IMR-90 (cell line): ENCODE measurements around the gene GPC5. TPM values are rescaled to one million over a fixed set of nuclear protein-coding genes. Genes with fewer than 3 reads are reported as not detected.

Experiments used
- ATAC-seq: fragments of 200-7000 bp; cut with Tn5 transposase; 2 replicates; pipeline ENCODE4 v1.9.1; 2020; ENCODE audit warnings: low read depth, mild to moderate bottlenecking, moderate library complexity
- BruUV-seq: library from RNA; stranded (reverse); fragments of 400-500 nt; replicated peaks from 2 replicates; lab custom pipeline; 2021; lab: Mats Ljungman, UMichigan
- CTCF ChIA-PET: fragments of 300-600 bp; formaldehyde crosslinking; extraction: SDS; loops from one replicate; lab custom pipeline; 2021; ENCODE audit warnings: antibody characterized with exemption; lab: Yijun Ruan, JAX
- POLR2A ChIA-PET: fragments of 300-600 bp; sonication (Branson Sonifier 250); formaldehyde crosslinking; loops from one replicate; lab custom pipeline; 2022; ENCODE audit warnings: antibody characterized with exemption; ENCODE audit not compliant: unreplicated experiment; lab: Charles Lee
- DNase-seq: peaks from one replicate; pipeline ENCODE4 v3.0.0; 2013
- H2AFZ ChIP-seq: replicated peaks from 2 replicates; pipeline ENCODE3; 2013; ENCODE audit warnings: low read length, mild to moderate bottlenecking; ENCODE audit not compliant: poor library complexity
- H2AK5ac ChIP-seq: 2 replicates; pipeline ENCODE4 v1.6.1; 2013; ENCODE audit warnings: low read depth, low read length, inconsistent platforms
- H2AK9ac ChIP-seq: replicated peaks from 2 replicates; pipeline ENCODE3; 2013; ENCODE audit warnings: mild to moderate bottlenecking, low read depth, low read length, moderate library complexity; ENCODE audit not compliant: poor library complexity
- H2BK120ac ChIP-seq: 2 replicates; pipeline ENCODE4 v1.6.1; 2013; ENCODE audit warnings: low read depth, low read length, inconsistent platforms
- H2BK15ac ChIP-seq: 3 replicates; pipeline ENCODE4 v1.6.1; 2013; ENCODE audit warnings: low read depth, low read length, inconsistent platforms
- H2BK20ac ChIP-seq: 2 replicates; pipeline ENCODE4 v1.6.1; 2013; ENCODE audit warnings: low read depth, mild to moderate bottlenecking, inconsistent platforms, low read length, moderate library complexity
- H2BK5ac ChIP-seq: 2 replicates; pipeline ENCODE4 v1.6.1; 2013; ENCODE audit warnings: mild to moderate bottlenecking, low read depth, low read length, inconsistent platforms; ENCODE audit not compliant: poor library complexity, severe bottlenecking
- H3K14ac ChIP-seq: replicated peaks from 2 replicates; pipeline ENCODE4 v1.6.1; 2013; ENCODE audit warnings: low read depth, low read length, inconsistent platforms
- H3K18ac ChIP-seq: 2 replicates; pipeline ENCODE4 v1.6.1; 2013; ENCODE audit warnings: low read depth, low read length, control low read depth
- H3K23ac ChIP-seq: 2 replicates; pipeline ENCODE4 v1.6.1; 2013; ENCODE audit warnings: low read depth, low read length, inconsistent platforms
- H3K27ac ChIP-seq: 2 replicates; pipeline ENCODE4 v1.5.1; 2013; ENCODE audit warnings: mild to moderate bottlenecking, control low read depth, low read length; ENCODE audit not compliant: insufficient read depth
- H3K27me3 ChIP-seq: 2 replicates; pipeline ENCODE4 v1.6.1; 2013; ENCODE audit warnings: low read length; ENCODE audit not compliant: control insufficient read depth, insufficient read depth
- H3K36me3 ChIP-seq: 2 replicates; pipeline ENCODE4 v1.6.1; 2013; ENCODE audit warnings: low read length, mixed read lengths; ENCODE audit not compliant: control insufficient read depth, insufficient read depth
- H3K4ac ChIP-seq: 2 replicates; pipeline ENCODE4 v1.6.1; 2013; ENCODE audit warnings: low read depth, low read length, inconsistent platforms
- H3K4me1 ChIP-seq: 2 replicates; pipeline ENCODE4 v1.6.1; 2013; ENCODE audit warnings: low read length, mixed read lengths; ENCODE audit not compliant: control insufficient read depth, insufficient read depth
- H3K4me2 ChIP-seq: 2 replicates; pipeline ENCODE4 v1.6.1; 2013; ENCODE audit warnings: low read depth, mild to moderate bottlenecking, control low read depth, low read length, moderate library complexity
- H3K4me3 ChIP-seq: 2 replicates; pipeline ENCODE4 v1.5.1; 2013; ENCODE audit warnings: low read depth, mild to moderate bottlenecking, control low read depth, low read length, moderate library complexity; ENCODE audit not compliant: insufficient read depth
- H3K56ac ChIP-seq: 2 replicates; pipeline ENCODE4 v1.6.1; 2013; ENCODE audit warnings: low read length, inconsistent platforms; ENCODE audit not compliant: insufficient read depth; ENCODE audit errors: extremely low read depth
- H3K79me1 ChIP-seq, 2 experiments: 2 replicates each; pipeline ENCODE4 v1.6.1; 2013; ENCODE audit warnings: low read length in 2 of 2, inconsistent platforms in 1 of 2, low read depth in 1 of 2
- H3K9ac ChIP-seq: 2 replicates; pipeline ENCODE4 v1.6.1; 2013; ENCODE audit warnings: low read depth, low read length, control low read depth
- H3K9me1 ChIP-seq: 2 replicates; pipeline ENCODE4 v1.6.1; 2013; ENCODE audit warnings: low read length, inconsistent platforms; ENCODE audit not compliant: insufficient read depth
- H3K9me3 ChIP-seq: 2 replicates; pipeline ENCODE4 v1.6.1; 2013; ENCODE audit warnings: low read length; ENCODE audit not compliant: control insufficient read depth, insufficient read depth
- H4K20me1 ChIP-seq: 2 replicates; pipeline ENCODE4 v1.6.1; 2013; ENCODE audit warnings: low read length, inconsistent platforms; ENCODE audit not compliant: insufficient read depth
- H4K5ac ChIP-seq: 2 replicates; pipeline ENCODE4 v1.6.1; 2013; ENCODE audit warnings: mild to moderate bottlenecking, low read depth, low read length, control low read depth
- H4K8ac ChIP-seq, 2 experiments: 2 replicates each; pipeline ENCODE4 v1.6.1; 2013; ENCODE audit warnings: low read depth in 2 of 2, low read length in 2 of 2, control low read depth in 1 of 2, inconsistent platforms in 1 of 2
- H4K91ac ChIP-seq: 2 replicates; pipeline ENCODE4 v1.6.1; 2013; ENCODE audit warnings: low read depth, low read length, inconsistent platforms; ENCODE audit not compliant: insufficient read depth
- WGBS, 2 experiments: methylation state at CpG; one replicate each; pipeline versions ENCODE4 v1.1.5 to v1.1.7; 2013; ENCODE audit warnings: missing lambda C conversion rate in 2 of 2; ENCODE audit not compliant: insufficient read length in 1 of 2; ENCODE audit errors: extremely low coverage in 2 of 2; 5-methylcytosine and 5-hydroxymethylcytosine counted together
- dilution Hi-C: fragments of 300-500 bp; cut with HindIII; formaldehyde crosslinking; loops from one replicate; pipeline ENCODE4 v1.14.3; 2018; ENCODE audit warnings: low sequenced_read_pairs; ENCODE audit not compliant: unreplicated experiment
- in situ Hi-C: fragments of 300-500 bp; cut with MboI; formaldehyde crosslinking; loops from 3 replicates; pipeline ENCODE4 v1.14.3; 2019; ENCODE audit warnings: low sequenced_read_pairs, inconsistent platforms, mixed read lengths
- intact Hi-C: fragments of 100-400 bp; cut with micrococcal nuclease; formaldehyde crosslinking; loops from 2 replicates; pipeline ENCODE4 v1.10.0; 2022
- polyA plus RNA-seq, 3 experiments: library from polyadenylated mRNA; depleted of rRNA; stranded (reverse); fragments of >200 nt; gene quantifications; 2 replicates each; pipeline ENCODE4 v1.2.3, GENCODE V29; 2012; ENCODE audit warnings: low replicate concordance in 1 of 3
- total RNA-seq: library from RNA; depleted of rRNA; stranded (reverse); fragments of >200 nt; gene quantifications from 2 replicates; pipeline ENCODE4 v1.2.3, GENCODE V29; 2012
- TF ChIP-seq, protein P1 (sequence below): fragments of 150-350 bp; IDR thresholded peaks from 2 replicates; pipeline ENCODE4 v1.6.1; 2017; ENCODE audit warnings: mild to moderate bottlenecking, antibody characterized with exemption, low read length, low read depth

Gene GPC5
- total and polyA plus RNA-seq, 2 of the 4 experiments (the other 2 are of a cell fraction), result 0.94 to 1.8 TPM

DNA sequence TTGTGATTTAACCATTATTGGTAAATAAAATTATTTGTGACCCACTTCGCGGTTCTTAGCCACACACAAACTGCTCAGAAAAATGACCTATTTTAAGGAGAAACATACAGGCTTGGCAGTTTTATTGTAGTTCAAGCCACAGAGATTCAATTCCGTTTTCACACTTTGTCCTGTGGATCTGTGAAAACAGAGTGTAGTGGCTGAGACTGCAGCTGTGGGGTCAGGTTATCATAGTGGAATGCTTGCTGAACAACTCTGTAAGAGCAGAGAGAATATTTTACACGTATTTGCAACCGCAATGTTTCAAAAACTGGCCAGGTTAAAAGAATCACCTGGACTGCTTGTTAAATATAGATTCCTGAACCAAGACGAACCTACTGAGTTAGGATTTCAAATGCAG, 292.5 kb downstream of the GPC5 start:
- TF ChIP-seq, protein P1, sequence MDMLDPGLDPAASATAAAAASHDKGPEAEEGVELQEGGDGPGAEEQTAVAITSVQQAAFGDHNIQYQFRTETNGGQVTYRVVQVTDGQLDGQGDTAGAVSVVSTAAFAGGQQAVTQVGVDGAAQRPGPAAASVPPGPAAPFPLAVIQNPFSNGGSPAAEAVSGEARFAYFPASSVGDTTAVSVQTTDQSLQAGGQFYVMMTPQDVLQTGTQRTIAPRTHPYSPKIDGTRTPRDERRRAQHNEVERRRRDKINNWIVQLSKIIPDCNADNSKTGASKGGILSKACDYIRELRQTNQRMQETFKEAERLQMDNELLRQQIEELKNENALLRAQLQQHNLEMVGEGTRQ, result no peak
- intact Hi-C loops (no loop called here), in situ Hi-C loops (no loop called here), dilution Hi-C loops (no loop called here)
- H3K23ac ChIP-seq, result no peak overlapping the region
- no CpG with 5 or more reads among the region's 6 CpGs for WGBS, 2 experiments
- H3K9ac ChIP-seq, result no peak overlapping the region
- H3K27ac ChIP-seq, result no peak overlapping the region
- ChIA-PET POLR2A (no interaction called here), CTCF (no interaction called here)
- H3K4me2 ChIP-seq, result no peak overlapping the region
- H2BK15ac ChIP-seq, result no peak overlapping the region
- no peak overlapping the region for H3K14ac ChIP-seq
- H3K4ac ChIP-seq, result no peak overlapping the region
- no peaks in the 10 kb centered on the region for H3K36me3 ChIP-seq
- no peaks in the 10 kb centered on the region for H3K9me1 ChIP-seq
- no peak overlapping the region for H4K91ac ChIP-seq
- no peaks in the 10 kb centered on the region for H3K27me3 ChIP-seq
- H3K9me3 ChIP-seq, result no peaks in the 10 kb centered on the region
- no peak overlapping the region for H2AFZ ChIP-seq
- no peaks in the 10 kb centered on the region for H3K4me1 ChIP-seq
- BruUV-seq, result no TSS peak
- ATAC-seq, result no peak
- no peak overlapping the region for H3K18ac ChIP-seq
- no peak overlapping the region for H3K56ac ChIP-seq
- H2BK120ac ChIP-seq, result no peak overlapping the region
- no peak overlapping the region for H2AK9ac ChIP-seq
- no peak overlapping the region for H4K5ac ChIP-seq
- no peak overlapping the region for H3K4me3 ChIP-seq
- no peak overlapping the region for H4K8ac ChIP-seq
- no peak for DNase-seq
- no peaks in the 10 kb centered on the region for H4K20me1 ChIP-seq
- no peak overlapping the region for H2BK20ac ChIP-seq
- no peak overlapping the region for H2AK5ac ChIP-seq
- no peak overlapping the region for H2BK5ac ChIP-seq
- no peaks in the 10 kb centered on the region for H3K79me1 ChIP-seq
